ENCODE results near the gene TACR1.
"Not testable (repeated sequence)": the region's sequence is repeated elsewhere in the genome, so short reads cannot be mapped to it uniquely, and the experiment has no call there.

The TACR1 gene

DNA sequence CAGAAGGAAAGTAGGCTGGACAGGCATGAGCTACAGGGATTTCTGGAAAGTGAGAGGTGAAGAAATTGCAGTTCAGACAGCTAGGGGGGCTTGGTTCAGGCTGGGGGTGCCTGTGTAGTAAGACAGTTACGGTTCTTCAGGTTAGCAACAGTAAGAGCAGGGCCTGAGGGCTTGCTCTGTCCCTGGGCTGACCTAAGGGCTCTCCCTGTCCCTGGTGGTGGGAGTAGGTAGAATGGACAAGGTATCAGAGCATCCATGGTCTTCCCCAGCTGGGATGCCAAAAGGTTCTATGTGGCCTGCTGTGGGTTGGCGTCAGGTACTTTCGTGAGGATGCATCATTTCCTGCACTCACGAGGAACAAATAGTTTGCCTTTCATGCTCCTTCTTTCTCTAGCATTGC lies 34.6 kb upstream of the TACR1 start:
- no peak for DNase-seq (ENCODE audit: low read depth)
- H3K4me3 ChIP-seq (ENCODE audit: control insufficient read depth, low read depth, low read length): no peak overlapping the region
- no peak for TF ChIP-seq CTCF (conservative IDR thresholded peaks at IDR 0.05; ENCODE audit: control insufficient read depth, insufficient read depth, low read depth, low read length)

DNA sequence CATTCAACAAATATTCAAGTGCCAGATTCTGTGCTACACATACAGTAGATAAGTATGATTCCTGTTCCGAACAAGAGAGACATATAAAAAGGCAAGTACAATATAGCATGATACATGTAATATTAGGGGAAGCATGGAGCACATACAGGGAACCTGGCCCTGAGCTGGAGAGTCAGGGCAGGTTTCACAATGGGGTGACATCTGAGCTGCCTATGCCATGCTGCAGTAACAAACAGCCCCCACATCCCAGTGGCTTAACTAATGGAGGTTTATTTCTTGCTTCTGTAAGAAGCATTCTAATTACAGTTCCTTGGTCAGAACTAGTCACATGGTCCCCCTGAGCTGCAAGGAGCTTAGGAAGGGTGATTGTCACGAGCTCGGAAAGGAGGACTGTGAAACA lies 27.3 kb upstream of the TACR1 start:
- no peak for TF ChIP-seq CTCF (conservative IDR thresholded peaks at IDR 0.05; ENCODE audit: control insufficient read depth, insufficient read depth, low read depth, low read length)
- no peak for DNase-seq (ENCODE audit: low read depth)
- no peak overlapping the region for H3K4me3 ChIP-seq (ENCODE audit: control insufficient read depth, low read depth, low read length)

GRCh38 chr2:75226099-75226498 lies 26.8 kb upstream of the TACR1 start:
- no peak for TF ChIP-seq CTCF (conservative IDR thresholded peaks at IDR 0.05; ENCODE audit: control insufficient read depth, insufficient read depth, low read depth, low read length)
- H3K4me3 ChIP-seq (ENCODE audit: control insufficient read depth, low read depth, low read length): no peak overlapping the region
- no peak for DNase-seq (ENCODE audit: low read depth)

DNA sequence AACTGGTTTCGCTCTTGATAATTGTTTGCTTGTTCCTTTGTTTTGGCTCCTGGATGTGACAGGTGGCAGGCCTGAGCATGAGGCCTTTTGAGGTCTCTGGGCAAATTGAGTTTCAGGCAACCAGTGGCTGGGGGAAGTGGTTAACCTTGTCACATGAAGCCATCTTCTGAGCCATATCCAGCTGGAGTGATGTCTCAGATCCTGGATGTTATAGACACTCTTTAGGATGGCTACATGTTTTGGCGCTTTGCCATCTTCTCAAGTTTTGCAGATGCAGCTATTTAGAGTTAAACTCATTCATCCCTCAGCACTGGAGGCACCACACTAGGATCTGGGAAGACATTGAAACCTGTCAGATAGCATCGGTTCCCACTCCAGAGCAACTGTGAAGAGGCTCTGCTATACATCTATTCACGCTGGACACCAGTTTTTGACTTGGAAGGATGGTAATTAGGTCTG lies 25.3 kb upstream of the TACR1 start:
- TF ChIP-seq CTCF (conservative IDR thresholded peaks at IDR 0.05; ENCODE audit: control insufficient read depth, insufficient read depth, low read depth, low read length): no peak
- peak; percentile 5 for DNase-seq (ENCODE audit: low read depth)
- no peak overlapping the region for H3K4me3 ChIP-seq (ENCODE audit: control insufficient read depth, low read depth, low read length)

DNA sequence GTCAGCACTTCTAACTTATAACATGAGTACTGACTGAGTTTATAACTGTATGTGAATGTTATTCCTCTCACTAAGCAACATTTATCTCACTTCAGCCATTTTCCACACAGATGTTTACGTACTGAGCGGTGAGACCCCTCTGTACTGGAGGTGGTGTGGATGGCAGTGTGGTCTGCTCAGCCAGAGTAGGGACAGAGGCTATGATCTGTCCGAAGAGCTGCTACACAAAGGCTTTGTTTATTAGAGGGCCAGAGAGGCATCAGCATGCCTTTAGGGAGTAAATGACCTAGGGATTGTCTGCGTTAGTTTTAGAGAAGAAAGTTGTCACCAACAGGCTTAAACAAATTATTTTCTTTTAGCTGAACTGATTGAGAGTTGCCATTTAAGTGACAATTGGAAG lies 23.2 kb upstream of the TACR1 start:
- H3K4me3 ChIP-seq (ENCODE audit: control insufficient read depth, low read depth, low read length): no peak overlapping the region
- DNase-seq (ENCODE audit: low read depth): no peak
- TF ChIP-seq CTCF (conservative IDR thresholded peaks at IDR 0.05; ENCODE audit: control insufficient read depth, insufficient read depth, low read depth, low read length): no peak

- H3K4me3 ChIP-seq (ENCODE audit: control insufficient read depth, low read depth, low read length): no peak overlapping the region
- DNase-seq (ENCODE audit: low read depth): peak; percentile 87
- TF ChIP-seq CTCF (conservative IDR thresholded peaks at IDR 0.05; ENCODE audit: control insufficient read depth, insufficient read depth, low read depth, low read length): no peak
These were observed 22.5 kb upstream of the TACR1 start for GRCh38 chr2:75221862-75222261.

GRCh38 chr2:75219213-75219612 lies 19.9 kb upstream of the TACR1 start:
- H3K4me3 ChIP-seq (ENCODE audit: control insufficient read depth, low read depth, low read length); DNase-seq (ENCODE audit: low read depth): not testable (repeated sequence)
